Adrenal gland (tissue), 5 donors: ENCODE data around the gene ALDH3B2.

ENCODE experiments used
- CTCF ChIP-seq, 6 experiments: fragments of 450-650 bp in 4 of 6; fragments of 200-600 bp in 2 of 6; sonication (generic) in 1 of 6; IDR thresholded peaks; 1 replicate in 5 of 6; 2 replicates in 1 of 6; pipeline versions ENCODE4 v1.5.1 to v1.8.0; 2016 to 2021; ENCODE audit warnings: antibody characterized with exemption in 6 of 6, mild to moderate bottlenecking in 2 of 6, moderate library complexity in 1 of 6
- POLR2A ChIP-seq, 2 donors: fragments of 450-650 bp; IDR thresholded peaks; one replicate each; pipeline ENCODE4 v1.6.1; 2017; ENCODE audit warnings: antibody characterized with exemption in 2 of 2, mild to moderate bottlenecking in 2 of 2, moderate library complexity in 1 of 2
- donor health status: DM: no; HTN: no; CAD: no.

- no peak for TF ChIP-seq CTCF (IDR thresholded peaks at IDR 0.05)
- no peak for TF ChIP-seq POLR2A (IDR thresholded peaks at IDR 0.05)
Measured at GRCh38 chr11:67666303-67666645, 8.1 kb downstream of the ALDH3B2 start.
